ENCODE results near the gene NOL4L.

DNA sequence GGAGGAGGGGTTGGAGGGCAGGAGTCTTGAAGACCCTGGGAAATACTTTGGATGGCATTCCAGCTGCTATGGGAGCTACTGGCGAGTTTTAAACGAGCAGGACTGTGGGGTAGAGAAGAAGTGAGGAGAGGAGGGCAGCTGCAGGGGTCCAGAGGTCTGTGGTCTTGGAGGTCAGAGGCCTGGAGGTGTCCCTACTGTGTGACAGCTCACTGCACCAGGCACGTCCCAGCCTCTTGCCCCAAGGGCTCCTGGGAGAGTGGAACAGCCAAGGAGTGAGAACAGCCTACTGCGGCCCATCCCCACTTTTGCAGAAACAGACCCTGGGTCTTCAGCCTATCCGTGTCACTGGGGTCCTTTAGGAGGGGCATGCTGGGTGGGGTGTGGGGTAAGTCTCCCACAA, 2.9 kb upstream of the NOL4L start:
- no peak for TF ChIP-seq EP300 (IDR thresholded peaks at IDR 0.05; ENCODE audit: low read depth)
- TF ChIP-seq, protein P1, sequence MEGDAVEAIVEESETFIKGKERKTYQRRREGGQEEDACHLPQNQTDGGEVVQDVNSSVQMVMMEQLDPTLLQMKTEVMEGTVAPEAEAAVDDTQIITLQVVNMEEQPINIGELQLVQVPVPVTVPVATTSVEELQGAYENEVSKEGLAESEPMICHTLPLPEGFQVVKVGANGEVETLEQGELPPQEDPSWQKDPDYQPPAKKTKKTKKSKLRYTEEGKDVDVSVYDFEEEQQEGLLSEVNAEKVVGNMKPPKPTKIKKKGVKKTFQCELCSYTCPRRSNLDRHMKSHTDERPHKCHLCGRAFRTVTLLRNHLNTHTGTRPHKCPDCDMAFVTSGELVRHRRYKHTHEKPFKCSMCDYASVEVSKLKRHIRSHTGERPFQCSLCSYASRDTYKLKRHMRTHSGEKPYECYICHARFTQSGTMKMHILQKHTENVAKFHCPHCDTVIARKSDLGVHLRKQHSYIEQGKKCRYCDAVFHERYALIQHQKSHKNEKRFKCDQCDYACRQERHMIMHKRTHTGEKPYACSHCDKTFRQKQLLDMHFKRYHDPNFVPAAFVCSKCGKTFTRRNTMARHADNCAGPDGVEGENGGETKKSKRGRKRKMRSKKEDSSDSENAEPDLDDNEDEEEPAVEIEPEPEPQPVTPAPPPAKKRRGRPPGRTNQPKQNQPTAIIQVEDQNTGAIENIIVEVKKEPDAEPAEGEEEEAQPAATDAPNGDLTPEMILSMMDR (IDR thresholded peaks at IDR 0.05): no peak
